ENCODE data around the gene TLE1. TPM values are rescaled to one million over a fixed set of nuclear protein-coding genes. Genes with fewer than 3 reads are reported as not detected.
"Not testable (repeated sequence)": the region's sequence is repeated elsewhere in the genome, so short reads cannot be mapped to it uniquely, and the experiment has no call there.

The TLE1 gene
- polyA plus RNA-seq, 3 donors = 66.2 to 76.6 (median 71.6) TPM

- DNase-seq (ENCODE audit: extremely low read depth in 1 of 11, low read depth in 9 of 11, low spot score in 4 of 11) = not testable (repeated sequence)
Measured at GRCh38 chr9:81689093-81689342, 329 bp downstream of the TLE1 start.

GRCh38 chr9:81688262-81689092 is 870 bp downstream of the TLE1 start:
- DNase-seq (ENCODE audit: extremely low read depth in 1 of 11, low read depth in 9 of 11, low spot score in 4 of 11) = not testable (repeated sequence)

DNA sequence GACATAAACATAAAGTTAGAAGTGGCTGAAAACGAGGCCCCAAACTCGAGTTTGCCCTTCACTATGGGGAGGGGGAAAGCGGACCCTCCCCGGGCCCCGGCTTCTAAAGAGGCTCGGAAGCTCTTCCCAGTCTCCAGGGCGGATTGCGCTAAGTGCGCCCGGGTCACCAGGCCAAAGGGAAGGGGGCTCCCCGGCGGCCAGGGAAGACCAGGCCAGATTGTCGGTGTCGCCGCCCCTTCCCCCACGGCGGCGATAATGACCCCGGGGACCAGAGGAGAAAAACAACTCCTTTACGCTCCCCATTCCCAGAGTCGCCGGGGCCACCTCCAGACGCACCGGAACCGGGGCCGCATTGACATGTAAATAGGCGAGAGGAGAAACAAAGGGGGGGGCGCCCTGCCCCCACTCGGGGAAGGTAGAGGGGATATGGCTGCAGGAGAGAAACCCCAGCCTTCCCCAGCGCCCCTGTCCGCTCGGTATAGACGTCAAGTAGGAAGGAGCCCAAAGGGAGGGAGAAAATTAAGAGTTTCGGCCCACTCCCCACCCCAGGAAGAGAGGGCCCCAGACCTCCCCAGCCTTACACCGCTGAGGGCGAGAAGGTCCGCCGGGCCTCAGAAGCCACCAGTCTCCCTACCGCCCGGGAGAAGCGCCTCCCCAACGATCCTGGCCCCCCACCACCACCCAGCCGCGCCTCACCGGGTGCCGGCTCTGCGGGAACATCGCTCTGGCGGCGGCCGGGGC is 1.7 kb downstream of the TLE1 start:
- peak in 4 of 11 donors; percentile 38 to 47 (median 41) for DNase-seq (ENCODE audit: extremely low read depth in 1 of 11, low read depth in 9 of 11, low spot score in 4 of 11)

DNA sequence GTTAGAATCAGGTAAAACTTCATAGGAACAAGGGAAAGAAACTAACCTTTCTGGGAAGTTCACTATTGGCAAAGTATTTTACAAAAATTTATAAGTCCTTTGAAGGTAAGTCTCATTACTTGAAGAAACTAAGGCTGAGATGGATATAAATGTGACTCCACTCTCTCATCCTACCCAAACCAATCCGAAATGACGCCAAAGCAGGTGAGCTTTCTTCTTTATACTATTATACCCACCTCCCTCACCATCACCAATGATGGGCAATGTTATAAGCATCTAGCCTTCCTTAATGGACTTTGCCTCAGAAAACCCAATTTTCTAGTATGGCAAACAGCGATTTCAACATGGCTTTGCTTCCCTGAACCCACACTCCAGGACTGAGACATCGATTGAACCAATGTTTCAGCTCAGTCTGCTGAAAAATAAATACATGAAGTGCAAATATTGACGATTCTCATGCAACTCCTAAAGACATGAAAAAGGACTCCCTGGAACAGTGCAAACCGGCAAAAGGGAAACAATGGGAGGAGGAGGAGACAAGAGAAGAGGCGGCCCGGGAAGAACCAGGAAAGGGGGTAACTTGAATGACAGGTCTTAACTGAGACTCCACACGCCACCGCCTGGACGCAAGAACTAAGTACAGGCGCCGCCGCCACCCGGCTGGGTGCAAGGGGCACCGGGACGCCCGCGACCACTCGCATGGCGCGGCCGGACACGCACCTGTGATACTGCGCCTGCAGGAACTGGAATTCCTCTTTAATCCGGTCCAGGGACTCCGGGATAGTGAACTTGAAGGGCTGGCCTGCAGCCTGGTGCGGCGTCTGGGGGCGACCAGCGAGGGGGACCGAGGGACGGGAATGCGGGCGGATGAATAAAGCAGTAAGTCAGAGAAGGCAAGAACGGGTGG is 2.5 kb downstream of the TLE1 start:
- DNase-seq (ENCODE audit: extremely low read depth in 1 of 11, low read depth in 9 of 11, low spot score in 4 of 11) = peak; percentile 67 to 88 (median 80)

GRCh38 chr9:81685763-81686613 is 3.4 kb downstream of the TLE1 start:
- no peak for DNase-seq (ENCODE audit: extremely low read depth in 1 of 11, low read depth in 9 of 11, low spot score in 4 of 11)

DNA sequence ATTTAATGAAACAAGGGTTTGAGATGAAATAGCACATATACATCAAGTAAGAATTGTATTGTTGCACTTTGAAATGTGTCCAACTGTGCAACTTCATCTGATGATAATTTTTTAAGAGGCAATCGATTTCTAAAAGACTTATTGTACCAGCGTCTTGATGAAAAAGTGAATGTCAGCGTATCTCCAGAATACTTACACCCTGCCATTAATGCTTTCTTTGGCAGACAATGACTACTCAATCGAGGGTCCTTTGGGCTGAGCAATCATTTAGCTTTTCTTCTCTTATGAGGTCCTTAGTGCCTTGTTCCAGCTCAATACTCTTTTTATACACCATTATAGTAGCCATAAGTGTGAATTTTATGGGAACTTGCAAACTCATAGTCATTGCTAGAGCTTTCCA is 4.7 kb downstream of the TLE1 start:
- no peak for DNase-seq (ENCODE audit: extremely low read depth in 1 of 11, low read depth in 9 of 11, low spot score in 4 of 11)

GRCh38 chr9:81683704-81684103 is 5.6 kb downstream of the TLE1 start:
- DNase-seq (ENCODE audit: extremely low read depth in 1 of 11, low read depth in 9 of 11, low spot score in 4 of 11) = no peak

DNA sequence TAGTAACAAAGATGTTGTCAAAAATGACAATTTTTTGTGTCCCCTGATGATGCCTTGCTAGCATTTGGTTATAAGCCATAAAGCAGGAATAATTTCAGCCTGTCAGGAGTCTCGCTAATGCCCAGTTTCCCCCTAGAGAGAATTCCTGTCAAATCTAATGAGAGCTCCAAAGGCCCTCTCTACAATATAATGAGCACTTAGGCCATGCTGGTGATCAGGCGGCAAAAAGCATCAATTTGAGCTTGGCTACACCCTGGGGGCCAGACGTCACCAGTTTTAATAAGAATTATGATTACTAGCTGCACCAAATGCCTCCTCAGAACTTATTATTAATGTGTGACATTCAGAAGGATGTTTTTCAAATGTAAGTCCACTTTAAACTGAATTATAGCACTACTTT is 6.1 kb downstream of the TLE1 start:
- DNase-seq (ENCODE audit: extremely low read depth in 1 of 11, low read depth in 9 of 11, low spot score in 4 of 11) = no peak

- DNase-seq (ENCODE audit: extremely low read depth in 1 of 11, low read depth in 9 of 11, low spot score in 4 of 11) = no peak
Measured at GRCh38 chr9:81682797-81683196, 6.5 kb downstream of the TLE1 start.

GRCh38 chr9:81682177-81682576 is 7.2 kb downstream of the TLE1 start:
- no peak for DNase-seq (ENCODE audit: extremely low read depth in 1 of 11, low read depth in 9 of 11, low spot score in 4 of 11)

DNA sequence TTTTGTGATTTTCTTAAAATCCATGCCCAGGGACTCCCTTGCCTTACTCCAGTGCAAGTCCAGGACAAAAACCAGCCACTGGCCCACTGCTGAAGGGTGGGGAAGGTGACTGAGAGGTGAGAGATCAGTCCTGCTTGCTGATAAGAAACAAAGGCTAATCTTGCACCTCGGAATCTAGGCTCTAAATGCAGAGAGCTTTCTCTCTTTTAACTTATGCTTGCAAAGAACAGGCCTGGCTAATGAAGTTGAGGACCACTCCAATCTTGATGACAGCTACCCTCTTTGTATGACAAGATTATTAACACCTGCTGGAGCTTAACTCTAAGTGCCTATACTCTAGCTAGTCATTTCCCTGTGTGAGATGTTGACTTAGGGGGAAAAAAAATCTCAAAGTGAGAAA is 8.8 kb downstream of the TLE1 start:
- DNase-seq (ENCODE audit: extremely low read depth in 1 of 11, low read depth in 9 of 11, low spot score in 4 of 11) = no peak

- DNase-seq (ENCODE audit: extremely low read depth in 1 of 11, low read depth in 9 of 11, low spot score in 4 of 11) = no peak
Measured at GRCh38 chr9:81680006-81680405, 9.3 kb downstream of the TLE1 start.

- no peak for DNase-seq (ENCODE audit: extremely low read depth in 1 of 11, low read depth in 9 of 11, low spot score in 4 of 11)
Measured at GRCh38 chr9:81678088-81678487, 11.3 kb downstream of the TLE1 start.

DNA sequence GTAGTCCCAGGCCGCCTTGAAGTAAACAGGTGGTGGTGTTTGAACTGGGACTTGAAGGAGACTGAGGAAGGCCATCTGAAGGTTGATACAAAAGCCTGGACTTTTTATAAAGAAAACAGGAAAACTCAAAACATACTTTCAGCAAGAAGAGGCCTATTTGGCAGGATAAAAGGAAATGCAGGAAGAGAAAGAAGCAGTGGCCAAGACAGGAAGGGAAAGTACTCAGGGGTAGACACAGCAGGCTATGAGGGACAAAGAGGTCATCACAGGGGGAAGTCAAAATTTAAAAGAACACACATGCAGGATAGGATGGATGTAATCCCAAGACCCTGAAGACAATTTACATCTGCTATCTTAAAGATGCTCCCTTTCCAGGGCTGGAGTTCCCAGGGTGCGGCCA is 13.0 kb downstream of the TLE1 start:
- no peak for DNase-seq (ENCODE audit: extremely low read depth in 1 of 11, low read depth in 9 of 11, low spot score in 4 of 11)

- no peak for DNase-seq (ENCODE audit: extremely low read depth in 1 of 11, low read depth in 9 of 11, low spot score in 4 of 11)
Measured at GRCh38 chr9:81673310-81673709, 16.0 kb downstream of the TLE1 start.

- DNase-seq (ENCODE audit: extremely low read depth in 1 of 11, low read depth in 9 of 11, low spot score in 4 of 11) = peak in 1 of 11 donors; percentile 44
Measured at GRCh38 chr9:81671880-81672280, 17.5 kb downstream of the TLE1 start.

GRCh38 chr9:81669866-81670265 is 19.5 kb downstream of the TLE1 start:
- no peak for DNase-seq (ENCODE audit: extremely low read depth in 1 of 11, low read depth in 9 of 11, low spot score in 4 of 11)

- no peak for DNase-seq (ENCODE audit: extremely low read depth in 1 of 11, low read depth in 9 of 11, low spot score in 4 of 11)
Measured at GRCh38 chr9:81669041-81669651, 20.2 kb downstream of the TLE1 start.
